NCI-H345 treated with DMSO at 0.1 percent for 48 hours (cell line): ENCODE data around the gene SCO2.

Experiments
- DNase-seq: peaks from one replicate; lab custom pipeline; 2025; ENCODE audit not compliant: unreplicated experiment; lab: John Stamatoyannopoulos, UW

SCO2 gene, protein sequence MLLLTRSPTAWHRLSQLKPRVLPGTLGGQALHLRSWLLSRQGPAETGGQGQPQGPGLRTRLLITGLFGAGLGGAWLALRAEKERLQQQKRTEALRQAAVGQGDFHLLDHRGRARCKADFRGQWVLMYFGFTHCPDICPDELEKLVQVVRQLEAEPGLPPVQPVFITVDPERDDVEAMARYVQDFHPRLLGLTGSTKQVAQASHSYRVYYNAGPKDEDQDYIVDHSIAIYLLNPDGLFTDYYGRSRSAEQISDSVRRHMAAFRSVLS

DNA sequence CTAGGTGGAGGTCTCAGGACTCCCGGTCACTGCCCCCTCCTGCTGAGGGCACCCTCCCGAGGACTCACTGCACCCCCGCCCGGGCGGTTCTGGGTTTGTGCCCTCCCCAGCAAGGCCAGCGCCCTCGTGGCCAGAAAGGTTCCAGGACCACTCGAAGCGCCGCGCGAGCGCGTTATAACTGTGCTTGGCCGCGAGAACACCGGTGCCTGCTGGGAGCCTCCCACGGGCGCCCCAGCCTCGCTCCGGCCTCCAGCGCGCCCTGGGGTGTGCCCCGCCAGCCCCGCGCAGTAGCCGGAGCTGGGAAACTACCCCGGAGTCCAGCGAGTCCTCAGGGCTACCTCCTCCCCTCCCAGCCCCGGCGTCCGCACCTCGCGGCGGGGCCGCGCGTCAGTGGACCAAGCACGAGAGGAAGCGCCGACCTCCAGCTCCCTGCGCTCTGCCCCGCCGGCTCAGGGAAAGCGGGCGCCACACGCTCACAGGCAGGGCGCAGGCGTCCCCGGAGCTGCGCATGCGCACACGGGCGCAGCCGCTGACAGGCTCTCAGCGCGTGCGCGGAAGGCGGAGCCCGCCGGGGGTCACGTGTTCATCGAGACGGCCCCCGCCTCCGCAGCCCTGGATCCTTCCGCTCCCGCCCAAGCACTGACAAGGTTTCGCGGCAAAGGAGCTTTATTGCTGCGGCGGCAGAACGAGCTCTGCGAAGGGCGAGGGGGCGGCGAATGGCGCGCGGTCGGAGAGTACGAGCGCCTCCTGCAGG lies at the start of gene SCO2:
Gene SCO2, minus strand, starts transcription at position 495 of the 754 bp plus-strand sequence. CDS start 1,187 bp downstream, outside the sequence.
- DNase-seq: peak; percentile 75

DNA sequence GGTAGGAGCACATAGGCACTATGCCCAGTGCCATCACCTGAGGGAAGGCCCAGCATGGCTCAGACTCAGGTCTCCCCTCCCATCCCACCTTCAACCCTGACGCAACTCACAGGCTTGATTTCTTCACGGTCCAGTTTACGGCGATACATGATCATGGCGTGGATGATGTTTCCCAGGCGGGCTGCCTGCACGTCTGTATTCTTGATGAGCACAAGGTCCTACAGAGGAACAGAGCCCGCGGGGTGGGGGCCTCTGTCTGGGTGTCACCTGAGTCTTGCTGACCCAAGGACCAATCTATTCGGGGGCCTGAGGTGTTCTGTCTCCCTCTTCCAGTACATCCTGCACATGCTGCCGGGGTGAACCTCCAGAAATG lies 49.0 kb upstream of the SCO2 start:
- no peak for DNase-seq

DNA sequence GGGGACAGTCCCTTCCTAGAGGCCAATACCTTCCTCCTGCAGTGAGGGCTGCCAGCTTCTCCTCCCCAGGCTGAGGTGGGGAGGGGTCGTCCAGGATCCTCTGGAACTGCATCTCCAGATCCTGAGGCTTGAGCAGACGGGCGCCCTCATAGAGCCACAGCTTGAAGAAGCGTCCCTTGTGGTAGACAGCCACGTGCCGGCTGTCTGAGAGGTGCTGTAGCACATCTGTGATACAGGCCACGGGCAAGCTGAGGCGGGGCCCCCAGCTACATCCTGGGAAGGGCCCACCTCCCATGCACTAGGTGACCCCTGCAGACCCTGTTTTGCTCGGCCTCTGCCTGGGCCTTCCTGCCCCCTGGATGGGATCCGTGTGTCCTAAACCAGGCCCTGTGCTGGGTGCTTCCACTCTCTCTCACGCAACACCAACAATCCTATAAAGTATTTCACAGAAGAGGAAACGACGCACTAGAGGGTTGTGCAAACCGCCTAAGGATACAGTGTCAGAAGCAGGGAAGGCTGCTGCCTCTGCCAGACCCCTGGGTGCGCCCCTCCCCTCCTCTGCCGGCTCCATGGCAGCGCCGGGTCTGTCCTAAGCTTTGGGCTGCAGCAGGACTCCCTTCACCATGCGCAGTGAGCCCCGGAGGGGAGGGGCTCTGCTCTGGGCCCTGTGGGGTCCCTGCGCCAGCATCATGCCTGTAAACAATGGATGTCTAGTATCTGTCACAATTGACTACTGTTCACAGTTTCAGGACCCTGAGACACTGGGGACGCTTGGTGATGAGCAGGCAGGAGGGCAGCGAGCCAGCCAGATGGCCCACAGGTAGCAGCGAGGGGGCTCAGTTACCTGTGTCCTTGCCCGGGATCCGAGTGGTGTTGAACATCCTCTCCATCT lies 48.3 kb upstream of the SCO2 start:
- DNase-seq: no peak

DNA sequence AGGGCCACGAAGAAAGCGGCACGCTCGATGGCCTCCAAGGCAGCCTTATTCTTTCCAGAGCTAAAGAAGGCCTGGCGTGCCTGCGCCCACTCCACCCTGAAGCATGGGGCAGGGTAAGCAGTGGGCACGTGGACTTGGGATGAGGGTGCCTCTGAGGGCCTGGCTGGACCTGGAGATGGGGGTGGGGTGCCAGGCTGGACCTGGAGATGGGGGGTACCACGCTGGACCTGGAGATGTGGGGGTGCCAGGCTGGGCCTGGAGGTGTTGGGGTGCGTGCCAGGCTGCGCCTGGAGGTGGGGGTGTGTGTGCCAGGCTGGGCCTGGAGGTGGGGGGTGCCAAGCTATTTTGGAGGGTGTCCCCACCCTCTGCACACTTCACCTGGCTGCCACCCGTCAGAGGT lies 47.6 kb upstream of the SCO2 start:
- no peak for DNase-seq

DNA sequence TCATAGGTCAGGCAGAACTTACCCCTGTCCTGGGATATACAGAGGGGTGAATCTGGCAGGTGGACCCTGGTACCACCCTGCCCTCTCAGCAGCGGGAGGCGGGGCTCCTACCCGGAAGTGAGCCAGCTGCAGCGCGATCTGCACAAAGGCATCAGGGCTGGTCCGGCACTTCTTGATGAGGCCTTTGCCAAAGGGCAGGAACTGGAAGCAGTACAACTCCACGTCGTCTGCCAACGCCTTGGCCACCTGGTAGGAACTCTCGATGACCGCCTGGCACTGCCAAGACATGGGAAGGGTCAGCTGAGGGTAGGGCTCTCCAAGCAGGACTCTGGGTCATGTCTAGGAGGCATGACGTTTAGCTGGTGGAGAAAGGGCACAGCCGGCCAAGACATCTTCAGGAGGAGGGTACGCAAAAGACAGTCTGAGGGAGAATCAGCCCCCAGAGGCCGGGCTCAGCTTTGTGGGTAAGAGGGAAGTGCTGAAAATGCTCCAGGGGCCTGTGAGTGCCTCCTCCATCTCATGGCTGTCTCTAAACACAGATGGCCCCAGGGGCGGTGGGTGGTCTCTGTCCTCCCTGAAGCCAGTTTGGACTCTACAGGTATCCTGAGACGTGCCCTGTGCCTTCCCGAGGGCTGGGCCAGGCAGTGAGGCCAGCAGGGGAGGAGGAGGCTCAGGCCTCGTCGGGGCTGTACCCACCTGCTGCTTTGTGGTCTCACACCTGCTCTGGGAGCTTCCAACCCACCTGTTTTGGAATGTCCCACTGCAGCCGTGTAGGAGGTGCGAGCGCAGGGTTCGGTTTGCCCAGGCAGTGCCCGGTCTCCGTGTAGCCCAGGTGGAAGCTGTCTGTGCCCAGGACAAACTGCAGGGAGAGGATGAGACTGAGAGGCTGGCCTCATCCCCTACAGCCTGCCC lies 46.1 kb upstream of the SCO2 start:
- no peak for DNase-seq

DNA sequence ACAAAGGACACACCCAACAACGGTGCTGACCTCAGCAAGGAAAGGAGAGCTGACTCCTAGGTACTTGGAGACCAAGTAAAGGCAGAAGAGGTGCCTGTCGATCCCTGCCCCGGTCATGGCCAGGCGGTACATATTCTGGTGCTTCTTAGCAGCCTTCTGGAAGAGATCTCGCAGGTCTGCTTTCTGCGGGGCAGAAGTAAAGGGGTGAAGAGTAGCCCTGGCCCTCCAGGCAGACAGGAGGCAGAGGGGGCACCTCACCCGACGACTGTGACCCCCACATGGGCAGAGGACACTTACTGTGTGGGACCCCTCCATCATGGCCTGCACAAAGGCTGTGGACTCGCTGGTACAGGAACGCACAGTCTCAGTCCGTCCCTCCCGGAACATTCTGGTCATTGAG lies 45.5 kb upstream of the SCO2 start:
- DNase-seq: no peak

DNA sequence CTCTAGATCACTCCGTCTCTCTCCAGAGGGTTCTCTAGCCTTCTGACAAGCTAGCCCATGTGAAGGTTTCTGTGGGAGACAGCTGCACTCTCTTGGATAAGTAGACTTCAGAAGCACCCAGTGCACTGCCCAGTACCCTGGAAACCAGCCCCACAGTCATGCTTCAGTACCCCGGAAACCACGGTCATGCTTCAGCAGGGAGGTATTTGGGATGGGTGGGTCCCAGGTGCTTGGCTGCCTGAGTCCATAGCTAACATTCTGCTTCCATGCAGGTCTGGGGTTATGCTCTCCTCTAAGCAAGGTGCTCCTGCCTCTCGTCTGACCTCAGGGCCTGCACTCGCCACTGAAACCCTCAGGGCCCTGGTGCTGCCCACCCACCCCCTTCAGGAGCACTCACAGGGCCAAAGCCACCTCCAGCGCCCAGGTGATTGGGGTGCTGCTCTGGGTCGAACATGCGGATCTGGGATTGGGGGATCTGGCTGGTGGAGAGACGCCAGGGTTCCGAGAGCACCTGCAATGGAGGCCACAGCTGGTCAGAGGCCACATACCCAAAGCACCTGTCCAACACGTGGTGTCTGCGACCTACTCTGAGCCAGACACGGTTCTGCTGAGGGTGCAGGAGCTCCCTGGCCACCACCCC lies 44.6 kb upstream of the SCO2 start:
- no peak for DNase-seq

DNA sequence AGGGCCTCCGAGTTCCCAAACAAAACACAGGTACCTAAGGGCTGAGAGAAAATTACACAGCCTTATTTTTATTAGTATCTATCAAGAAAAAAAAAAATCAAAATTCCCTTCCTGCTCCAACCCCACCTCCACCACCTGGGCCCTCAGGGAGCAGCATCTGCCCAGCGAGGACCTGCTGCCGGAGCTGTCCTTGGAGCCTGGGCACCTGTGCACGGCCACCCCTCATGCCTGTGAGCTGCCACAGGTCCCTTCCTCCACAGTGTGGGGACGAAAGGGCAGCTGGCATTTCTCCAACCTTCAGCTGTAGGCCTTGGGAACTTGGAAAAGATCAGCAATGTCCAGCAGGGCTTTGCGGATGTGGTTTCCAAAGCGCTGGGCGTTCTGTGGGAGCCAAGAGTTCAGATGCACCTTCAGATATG lies 43.7 kb upstream of the SCO2 start:
- no peak for DNase-seq

DNA sequence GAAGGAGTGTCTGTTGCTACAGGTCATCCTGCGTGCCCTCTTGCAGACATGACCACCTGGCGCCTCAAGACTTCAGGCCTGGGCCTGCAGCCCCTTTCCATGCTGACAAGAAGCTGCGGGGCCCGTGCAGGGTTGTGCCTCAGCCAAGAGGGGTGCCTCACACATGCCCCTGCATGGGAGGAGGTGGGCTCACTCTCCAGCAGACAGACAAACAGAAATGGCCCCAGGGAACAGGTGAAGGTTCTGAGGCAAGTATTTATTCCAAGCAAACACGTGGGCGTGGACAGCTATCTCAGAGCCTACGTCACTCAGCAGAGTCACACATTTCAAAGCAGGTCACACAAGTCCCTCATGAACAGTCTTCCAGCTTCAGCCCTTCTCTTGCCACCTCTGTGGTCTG lies 43.2 kb upstream of the SCO2 start:
- no peak for DNase-seq

DNA sequence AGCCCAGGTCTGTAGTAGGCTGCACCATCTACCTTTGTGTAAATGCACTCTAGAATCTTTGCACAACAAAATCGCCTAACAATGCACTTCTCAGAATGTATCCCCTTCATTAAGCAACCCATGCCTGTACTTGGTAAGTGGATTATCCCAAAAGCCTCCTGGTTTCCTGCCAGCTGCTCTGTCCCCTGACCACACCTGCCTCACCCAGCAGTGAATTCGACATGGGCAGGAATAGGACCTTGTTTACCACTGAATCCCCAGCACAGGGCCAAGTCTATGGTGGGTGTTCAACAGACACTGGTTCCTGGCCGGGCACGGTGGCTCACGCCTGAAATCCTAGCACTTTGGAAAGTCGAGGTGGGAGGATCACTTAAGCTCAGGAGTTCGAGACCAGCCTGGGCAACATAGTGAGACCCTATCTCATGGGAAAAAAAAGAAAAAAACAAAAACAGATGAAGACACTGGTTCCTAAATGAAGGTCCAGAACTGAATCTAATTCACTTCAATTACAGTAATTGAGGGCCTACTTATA lies 42.4 kb upstream of the SCO2 start:
- no peak for DNase-seq

DNA sequence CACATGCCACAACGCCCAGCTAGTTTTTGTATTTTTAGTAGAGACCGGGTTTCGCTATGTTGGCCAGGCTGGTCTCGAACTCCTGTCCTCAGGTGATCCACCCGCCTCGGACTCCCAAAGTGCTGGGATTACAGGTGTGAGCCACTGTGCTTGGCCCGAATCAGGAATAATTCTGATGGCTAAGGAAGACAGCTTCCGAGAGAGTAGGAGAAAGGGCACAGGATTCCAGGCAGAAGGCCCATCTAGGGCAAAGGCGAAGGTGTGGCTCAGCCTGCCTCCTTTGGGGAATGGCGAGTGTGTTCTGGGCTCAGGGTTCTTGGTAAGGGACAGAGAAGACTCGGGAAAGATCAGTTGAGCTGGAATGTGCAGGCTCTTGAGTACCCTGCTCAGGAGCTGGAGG lies 38.9 kb upstream of the SCO2 start:
- no peak for DNase-seq

DNA sequence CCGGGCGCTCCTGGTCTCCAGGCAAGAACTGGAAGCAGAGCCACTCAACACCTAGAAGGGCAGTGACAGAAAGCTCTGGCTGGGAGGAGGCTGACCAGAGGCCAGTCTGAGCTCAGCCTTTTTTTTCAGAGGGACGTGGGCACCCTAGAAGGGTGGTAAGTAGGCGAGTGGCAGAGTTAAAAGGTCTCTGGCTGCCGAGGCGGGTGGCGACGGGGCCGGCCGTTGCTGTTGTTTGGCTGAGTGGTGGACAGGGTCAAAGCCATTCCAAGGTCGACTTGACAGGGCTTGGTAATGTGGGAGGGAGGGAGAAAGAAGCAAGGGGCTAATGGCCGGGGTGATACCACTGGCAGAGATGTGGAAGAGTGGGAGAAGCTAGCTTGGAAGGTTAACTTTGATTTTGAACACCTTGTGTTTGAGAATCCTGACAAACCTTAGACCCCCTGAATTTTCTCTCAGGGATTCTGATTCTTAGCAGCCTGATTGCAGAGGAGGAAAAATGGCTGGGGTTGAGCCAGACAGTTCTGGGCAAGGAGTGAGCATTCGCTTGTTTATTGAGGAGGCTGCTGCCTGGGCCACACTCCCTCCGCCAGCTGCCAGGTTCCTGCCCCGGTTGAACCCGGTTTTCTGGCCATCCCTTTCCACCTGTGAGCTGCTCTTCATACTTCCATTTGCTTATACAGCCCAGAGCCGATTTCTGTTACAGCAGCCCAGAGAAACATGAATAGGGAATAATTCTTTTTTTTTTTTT lies 38.2 kb upstream of the SCO2 start:
- no peak for DNase-seq

DNA sequence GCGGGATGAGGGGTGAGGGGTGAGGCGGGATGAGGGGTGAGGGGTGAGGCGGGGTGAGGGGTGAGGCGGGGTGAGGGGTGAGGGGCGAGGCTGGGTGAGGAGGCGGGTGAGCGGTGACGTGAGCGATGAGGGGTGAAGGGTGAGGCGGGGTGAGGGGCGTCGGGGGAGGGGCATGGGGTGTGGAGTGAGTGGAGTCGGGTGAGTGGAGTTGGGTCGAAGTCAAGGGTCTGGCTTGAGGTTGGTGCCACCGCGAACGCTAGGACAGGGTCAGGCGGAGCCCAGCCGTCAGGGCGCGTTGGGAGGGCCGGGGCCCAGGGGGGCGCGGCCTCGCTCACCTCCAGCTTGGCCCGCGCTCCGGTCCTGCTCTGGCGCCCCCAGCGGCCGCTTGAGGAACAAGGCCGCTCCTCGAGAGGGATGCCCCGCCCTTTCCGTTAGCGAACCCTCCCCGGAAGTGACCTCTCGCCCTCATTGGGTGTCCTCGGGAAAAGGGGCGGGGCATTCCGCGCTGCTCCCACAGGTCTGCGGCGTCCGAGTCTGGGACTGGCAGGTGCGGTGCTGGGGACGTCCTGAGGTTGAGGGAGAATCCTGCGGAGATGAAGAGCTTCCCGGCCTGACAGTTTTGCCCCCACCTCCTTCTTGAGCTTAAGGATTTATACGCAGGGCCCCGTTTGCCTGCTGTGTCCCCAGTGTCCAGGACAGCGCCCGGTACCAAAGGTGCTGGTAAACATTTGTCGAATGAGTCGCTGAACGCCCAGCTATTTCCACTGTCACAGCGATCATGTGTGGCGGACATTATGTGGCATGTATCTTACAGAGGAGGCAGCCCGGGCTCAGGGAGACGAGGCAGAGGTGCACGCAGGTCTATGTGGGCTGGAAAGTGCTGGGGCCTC lies 37.4 kb upstream of the SCO2 start, which contains the start of gene SYCE3:
Gene SYCE3, minus strand, starts transcription at position 397 of the 890 bp plus-strand sequence. CDS start 6,514 bp downstream, outside the sequence.
- DNase-seq: peak; percentile 79

DNA sequence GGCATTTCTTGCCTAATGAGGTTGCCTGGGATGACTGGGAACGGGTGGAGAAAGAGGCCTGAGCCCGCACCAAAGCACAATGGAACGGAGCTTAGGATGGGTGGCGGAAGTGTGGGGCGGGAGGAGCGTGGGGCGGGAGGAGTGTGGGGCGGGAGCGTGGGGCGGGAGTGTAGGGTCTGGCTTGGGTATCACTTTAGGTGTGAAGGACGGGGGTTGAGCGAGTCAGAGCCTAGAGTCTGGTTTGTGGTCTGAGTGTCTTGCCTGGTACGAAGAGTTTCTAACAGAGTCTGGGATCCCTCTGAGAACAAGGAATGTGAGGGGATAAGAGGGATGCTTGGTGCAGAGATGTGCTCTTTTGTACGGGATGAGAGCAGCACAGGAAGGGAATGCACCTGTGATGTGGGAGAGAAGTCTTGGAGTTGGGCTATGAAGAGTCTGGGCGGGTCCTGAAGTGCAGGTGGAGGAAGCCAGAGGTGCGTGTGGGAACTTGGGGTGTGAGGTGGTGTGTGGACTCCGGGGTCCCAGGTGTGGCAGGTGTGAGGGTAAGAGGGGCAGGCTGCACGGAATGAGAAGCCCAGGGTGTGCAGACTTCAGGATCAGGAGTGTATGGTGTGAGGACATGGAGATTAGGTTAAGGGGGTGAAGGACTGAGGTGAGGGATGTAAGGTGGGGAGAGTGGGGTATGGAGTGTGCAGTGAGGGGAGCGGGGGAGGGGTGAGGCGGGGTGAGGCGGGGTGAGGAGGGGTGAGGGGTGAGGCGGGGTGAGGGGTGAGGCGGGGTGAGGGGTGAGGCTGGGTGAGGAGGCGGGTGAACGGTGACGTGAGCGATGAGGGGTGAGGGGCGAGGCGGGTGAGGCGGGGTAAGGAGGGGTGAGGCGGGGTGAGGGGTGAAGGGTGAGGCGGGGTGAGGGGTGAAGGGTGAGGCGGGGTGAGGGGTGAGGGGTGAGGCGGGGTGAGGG lies 36.3 kb upstream of the SCO2 start:
- DNase-seq: no peak

DNA sequence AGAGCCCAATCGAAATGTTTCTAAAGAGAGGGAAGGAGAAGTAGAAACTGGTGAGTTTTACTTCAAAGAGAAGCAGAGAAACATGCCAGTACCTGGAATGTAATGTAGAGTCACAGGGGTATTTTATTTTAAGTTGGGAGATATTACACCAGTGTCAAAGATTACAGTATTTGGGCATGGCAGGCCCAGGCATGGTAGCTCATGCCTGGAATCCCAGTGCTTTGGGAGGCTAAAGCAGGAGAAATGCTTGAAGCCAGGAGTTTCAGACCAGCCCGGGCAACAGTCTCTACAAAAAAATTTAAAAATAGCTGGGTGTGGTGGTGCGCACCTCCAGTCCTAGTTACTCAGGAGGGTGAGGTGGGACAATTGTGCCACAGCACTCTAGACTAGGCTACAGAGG lies 34.6 kb upstream of the SCO2 start:
- no peak for DNase-seq

DNA sequence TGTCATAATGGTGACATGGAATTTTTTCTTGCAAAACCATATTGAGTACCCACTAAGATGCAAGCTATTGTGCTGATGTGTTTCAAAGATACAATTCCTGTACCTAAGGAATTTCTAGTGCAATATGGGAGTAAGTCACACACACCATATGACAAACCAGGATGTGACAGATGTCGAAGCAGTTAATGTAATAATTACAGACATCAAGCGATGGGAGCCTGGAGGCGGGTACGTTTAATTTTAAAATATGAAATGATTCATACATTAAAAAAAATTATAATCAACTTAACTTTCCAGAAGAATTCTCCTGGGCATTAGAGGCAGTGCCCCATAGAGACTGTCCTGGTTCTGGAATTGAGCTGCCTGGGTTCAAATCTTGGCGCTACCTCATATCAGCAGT lies 31.3 kb upstream of the SCO2 start:
- DNase-seq: no peak

DNA sequence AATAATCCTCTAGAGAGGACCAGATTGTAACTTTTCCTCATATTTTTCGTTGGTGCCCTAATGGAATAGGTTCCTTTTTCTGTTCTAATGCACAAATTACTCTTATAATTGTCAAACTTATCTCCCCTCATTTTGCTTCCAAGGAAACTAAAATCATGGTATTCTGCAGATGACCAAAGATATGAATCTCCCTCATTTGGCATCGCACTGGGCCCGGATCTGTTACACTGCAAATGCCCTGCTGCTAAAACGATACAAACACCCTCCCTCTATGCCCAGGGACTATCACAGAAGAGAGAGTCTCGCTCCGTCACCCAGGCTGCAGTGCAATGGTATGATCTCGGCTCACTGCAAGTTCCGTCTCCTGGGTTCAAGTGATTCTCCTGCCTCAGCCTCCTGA lies 27.9 kb upstream of the SCO2 start:
- no peak for DNase-seq
